Fibroblast of peridontal ligament (primary cell): ENCODE measurements around the gene RAB18.

Source experiments
- DNase-seq: peaks from one replicate; pipeline ENCODE4 v3.0.0-alpha.2; 2010; ENCODE audit errors: extremely low read depth

RAB18 gene

GRCh38 chr10:27547047-27547446, 42.9 kb downstream of the RAB18 start:
- DNase-seq = no peak

GRCh38 chr10:27547482-27547881, 43.4 kb downstream of the RAB18 start:
- DNase-seq = no peak

GRCh38 chr10:27550823-27551222, 46.7 kb downstream of the RAB18 start:
- no peak for DNase-seq

GRCh38 chr10:27558612-27559020, 54.5 kb downstream of the RAB18 start:
- peak; percentile 86 for DNase-seq

GRCh38 chr10:27561334-27561733, 57.2 kb downstream of the RAB18 start:
- no peak for DNase-seq

- no peak for DNase-seq
Observed at GRCh38 chr10:27564398-27564797, 60.3 kb downstream of the RAB18 start.

GRCh38 chr10:27564880-27565279, 60.8 kb downstream of the RAB18 start:
- DNase-seq = no peak

- DNase-seq = no peak
Observed at GRCh38 chr10:27568196-27569175, 64.4 kb downstream of the RAB18 start.

- DNase-seq = no peak
Observed at GRCh38 chr10:27569946-27570345, 65.8 kb downstream of the RAB18 start.

GRCh38 chr10:27577038-27577437, 72.9 kb downstream of the RAB18 start:
- DNase-seq = peak; percentile 15

GRCh38 chr10:27578316-27578715, 74.2 kb downstream of the RAB18 start:
- DNase-seq = peak; percentile 15

GRCh38 chr10:27581225-27581624, 77.1 kb downstream of the RAB18 start:
- no peak for DNase-seq

GRCh38 chr10:27584302-27584701, 80.2 kb downstream of the RAB18 start:
- no peak for DNase-seq
